ENCODE data around the gene SLX4IP. TPM values are rescaled to one million over a fixed set of nuclear protein-coding genes. Genes with fewer than 3 reads are reported as not detected.

Gene SLX4IP
- total and polyA plus RNA-seq, 2 donors (not counting 3 experiments of a cell fraction or from before 2014, with no cell fraction given) = 1.9 to 4.5 TPM

- intact Hi-C loops (cut with micrococcal nuclease) (no loop called here), dilution Hi-C loops (cut with MboI; ENCODE audit: extremely low pct_ligation_motif_present, low sequenced_read_pairs) (no loop called here)
- Histone ChIP-seq H4K20me1 (replicated peaks; ENCODE audit: control insufficient read depth, extremely low read depth, insufficient read depth, low read length) (no peaks in the 10 kb centered on the region), H3K27me3 (ENCODE audit: control insufficient read depth in 2 of 2, insufficient read depth in 2 of 2, low read length in 2 of 2) (no peaks in the 10 kb centered on the region), H3K4me3 (replicated peaks in 1 of 3; ENCODE audit: insufficient read depth in 1 of 3, low read depth in 1 of 3, low read length in 3 of 3) (no peak overlapping the region), H3K27ac (ENCODE audit: insufficient read depth, low read depth, low read length) (no peak overlapping the region), H2AFZ (ENCODE audit: low read depth, low read length) (no peak overlapping the region), H3K9me3 (replicated peaks; ENCODE audit: control insufficient read depth, insufficient read depth, low read length) (no peaks in the 10 kb centered on the region), H3K36me3 (ENCODE audit: control insufficient read depth in 2 of 2, extremely low read depth in 1 of 2, insufficient read depth in 2 of 2, low read length in 2 of 2) (no peaks in the 10 kb centered on the region), H3K79me2 (ENCODE audit: control insufficient read depth, insufficient read depth, low read length) (no peaks in the 10 kb centered on the region), H3K9me1 (replicated peaks; ENCODE audit: control insufficient read depth, extremely low read depth, insufficient read depth, low read length) (no peaks in the 10 kb centered on the region), H3K4me1 (ENCODE audit: control insufficient read depth, extremely low read depth, insufficient read depth, low read length) (peaks cover 20% of the 10 kb centered on the region), H3K9ac (replicated peaks; ENCODE audit: extremely low read depth, insufficient read depth, low read length) (no peak overlapping the region), H3K4me2 (ENCODE audit: insufficient read depth, low read length) (no peak overlapping the region)
- TF ChIP-seq GATA2 (IDR thresholded peaks at IDR 0.05; ENCODE audit: insufficient read depth, insufficient read length, low read depth, low read length) (no peak), POLR2AphosphoS5 (IDR thresholded peaks at IDR 0.05; ENCODE audit: insufficient read depth, low read depth, low read length) (no peak), CTCF (IDR thresholded peaks at IDR 0.05; ENCODE audit: extremely low read depth in 1 of 2, insufficient read depth in 1 of 2, low read depth in 1 of 2, low read length in 2 of 2) (no peak), MYC (IDR thresholded peaks at IDR 0.05; ENCODE audit: low read depth, low read length) (no peak), POLR2A (IDR thresholded peaks at IDR 0.05; ENCODE audit: low read depth, low read length) (no peak), FOS (IDR thresholded peaks at IDR 0.05; ENCODE audit: borderline replicate concordance, insufficient read depth, low read length) (no peak), MAX (IDR thresholded peaks at IDR 0.05; ENCODE audit: insufficient read depth, insufficient read length) (no peak), JUN (IDR thresholded peaks at IDR 0.05; ENCODE audit: borderline replicate concordance, insufficient read depth, insufficient read length, low read depth) (no peak), EZH2 (IDR thresholded peaks at IDR 0.05; ENCODE audit: borderline replicate concordance, low read depth, low read length, severe bottlenecking) (no peak)
- BruUV-seq (replicated peaks) = no TSS peak
- FAIRE-seq (no peak), DNase-seq (ENCODE audit: low read depth, low spot score) (no peak)
- POLR2A ChIA-PET = no interaction called here
- CTCF ChIA-PET = no interaction called here
Observed at GRCh38 chr20:10562899-10563298, 127.8 kb downstream of the SLX4IP start.
